Activated CD4-positive, alpha-beta T cell treated with anti-CD3 and anti-CD28 coated beads, Interleukin-2, amount 10 ng/mL, durations not matched to agents 7 days and 5 days (primary cell): ENCODE measurements around the gene MYO9A. TPM values are rescaled to one million over a fixed set of nuclear protein-coding genes. Genes with fewer than 3 reads are reported as not detected.

Source experiments
- CTCF ChIA-PET: fragments of 350-600 bp; sonication (Branson Sonifier 250); formaldehyde crosslinking; loops from one replicate; lab custom pipeline; 2021; ENCODE audit warnings: antibody characterized with exemption; lab: Charles Lee
- POLR2A ChIA-PET: fragments of 350-600 bp; sonication (Branson Sonifier 250); formaldehyde crosslinking; loops from one replicate; lab custom pipeline; 2021; ENCODE audit warnings: antibody characterized with exemption; lab: Charles Lee
- DNase-seq: peaks from one replicate; pipeline ENCODE4 v3.0.0-alpha.2; 2020
- H3K27ac Mint-ChIP-seq: one replicate; pipeline ENCODE4 v1.8.0; 2021; ENCODE audit warnings: mild to moderate bottlenecking, moderate library complexity, mixed read lengths
- H3K27me3 Mint-ChIP-seq: one replicate; pipeline ENCODE4 v1.8.0; 2021; ENCODE audit warnings: mixed read lengths
- H3K36me3 Mint-ChIP-seq: one replicate; pipeline ENCODE4 v1.8.0; 2021; ENCODE audit warnings: low read depth, mixed read lengths
- H3K4me1 Mint-ChIP-seq: one replicate; pipeline ENCODE4 v1.8.0; 2021; ENCODE audit warnings: mixed read lengths
- H3K4me3 Mint-ChIP-seq: one replicate; pipeline ENCODE4 v1.8.0; 2021; ENCODE audit warnings: mild to moderate bottlenecking, moderate library complexity, mixed read lengths
- H3K9me3 Mint-ChIP-seq: one replicate; pipeline ENCODE4 v1.8.0; 2021; ENCODE audit warnings: mixed read lengths
- total RNA-seq, 2 experiments: library from RNA; stranded (reverse); gene quantifications; one replicate each; pipeline ENCODE4 v1.2.3, GENCODE V29; 2021

MYO9A gene
- total RNA-seq, 2 experiments from 2014 or later = 21.8 to 24.1 TPM

- DNase-seq = no peak
- POLR2A ChIA-PET = no interaction called here
- Mint-ChIP-seq H3K36me3 (no peaks in the 10 kb centered on the region), H3K9me3 (no peaks in the 10 kb centered on the region), H3K27me3 (no peaks in the 10 kb centered on the region), H3K4me3 (no peak overlapping the region), H3K27ac (no peak overlapping the region), H3K4me1 (no peaks in the 10 kb centered on the region)
- CTCF ChIA-PET = no interaction called here
These were observed 166.8 kb downstream of the MYO9A start for GRCh38 chr15:71951134-71951533.

GRCh38 chr15:71945012-71945411, 172.9 kb downstream of the MYO9A start:
- no peak overlapping the region for H3K4me3 Mint-ChIP-seq
- H3K36me3 Mint-ChIP-seq = no peaks in the 10 kb centered on the region
- no peaks in the 10 kb centered on the region for H3K4me1 Mint-ChIP-seq
- H3K27ac Mint-ChIP-seq = no peak overlapping the region
- ChIA-PET CTCF (no interaction called here), POLR2A (no interaction called here)
- H3K9me3 Mint-ChIP-seq = no peaks in the 10 kb centered on the region
- no peaks in the 10 kb centered on the region for H3K27me3 Mint-ChIP-seq
- DNase-seq = no peak

- Mint-ChIP-seq H3K9me3 (no peaks in the 10 kb centered on the region), H3K27me3 (no peaks in the 10 kb centered on the region), H3K27ac (no peak overlapping the region), H3K4me1 (no peaks in the 10 kb centered on the region), H3K4me3 (no peak overlapping the region), H3K36me3 (no peaks in the 10 kb centered on the region)
- CTCF ChIA-PET = no interaction called here
- no peak for DNase-seq
- POLR2A ChIA-PET = no interaction called here
These were observed 174.1 kb downstream of the MYO9A start for GRCh38 chr15:71943806-71944205.

GRCh38 chr15:71939981-71940588, 177.9 kb downstream of the MYO9A start:
- DNase-seq = no peak
- no peak overlapping the region for H3K27ac Mint-ChIP-seq
- peaks cover 5% of the 10 kb centered on the region for H3K36me3 Mint-ChIP-seq
- CTCF ChIA-PET = no interaction called here
- H3K27me3 Mint-ChIP-seq = no peaks in the 10 kb centered on the region
- POLR2A ChIA-PET = no interaction called here
- no peaks in the 10 kb centered on the region for H3K9me3 Mint-ChIP-seq
- no peak overlapping the region for H3K4me3 Mint-ChIP-seq
- H3K4me1 Mint-ChIP-seq = no peaks in the 10 kb centered on the region

- H3K4me1 Mint-ChIP-seq = no peaks in the 10 kb centered on the region
- H3K9me3 Mint-ChIP-seq = no peaks in the 10 kb centered on the region
- H3K4me3 Mint-ChIP-seq = no peak overlapping the region
- DNase-seq = no peak
- H3K27me3 Mint-ChIP-seq = no peaks in the 10 kb centered on the region
- no peak overlapping the region for H3K27ac Mint-ChIP-seq
- H3K36me3 Mint-ChIP-seq = peaks cover 14% of the 10 kb centered on the region
- ChIA-PET CTCF (no interaction called here), POLR2A (interaction anchor here (0.8 kb wide), 1 partner anchor 686 kb away, joined by 4 read pairs; no protein-coding TSS in a partner anchor)
These were observed 180.2 kb downstream of the MYO9A start for GRCh38 chr15:71937650-71938311.

- ChIA-PET CTCF (interaction anchor here (0.7 to 1.5 kb wide), 2 partner anchors 13 to 384 kb away, joined by 3 to 5 read pairs; no protein-coding TSS in a partner anchor), POLR2A (no interaction called here)
- DNase-seq = no peak
- H3K9me3 Mint-ChIP-seq = peaks cover 24% of the 10 kb centered on the region
- H3K4me1 Mint-ChIP-seq = no peaks in the 10 kb centered on the region
- H3K27me3 Mint-ChIP-seq = no peaks in the 10 kb centered on the region
- no peak overlapping the region for H3K4me3 Mint-ChIP-seq
- H3K36me3 Mint-ChIP-seq = peaks cover 31% of the 10 kb centered on the region
- H3K27ac Mint-ChIP-seq = no peak overlapping the region
These were observed 183.5 kb downstream of the MYO9A start for GRCh38 chr15:71934446-71934845.

GRCh38 chr15:71932689-71933088, 185.3 kb downstream of the MYO9A start:
- CTCF ChIA-PET = no interaction called here

GRCh38 chr15:71931261-71931660, 186.7 kb downstream of the MYO9A start:
- H3K9me3 Mint-ChIP-seq = peaks cover 24% of the 10 kb centered on the region
- ChIA-PET POLR2A (no interaction called here), CTCF (no interaction called here)
- H3K36me3 Mint-ChIP-seq = peaks cover 31% of the 10 kb centered on the region
- no peak overlapping the region for H3K27ac Mint-ChIP-seq
- no peak for DNase-seq
- no peaks in the 10 kb centered on the region for H3K4me1 Mint-ChIP-seq
- no peak overlapping the region for H3K4me3 Mint-ChIP-seq
- no peaks in the 10 kb centered on the region for H3K27me3 Mint-ChIP-seq

More at GRCh38 chr15:71932689-71933088, 185.3 kb downstream of the MYO9A start:
- Mint-ChIP-seq H3K27me3 (no peaks in the 10 kb centered on the region), H3K36me3 (peaks cover 31% of the 10 kb centered on the region), H3K27ac (no peak overlapping the region), H3K4me3 (no peak overlapping the region), H3K9me3 (peaks cover 24% of the 10 kb centered on the region), H3K4me1 (no peaks in the 10 kb centered on the region)
- POLR2A ChIA-PET = no interaction called here
- no peak for DNase-seq

- no peaks in the 10 kb centered on the region for H3K4me1 Mint-ChIP-seq
- H3K27ac Mint-ChIP-seq = no peak overlapping the region
These were observed 192.8 kb downstream of the MYO9A start for GRCh38 chr15:71925145-71925544.

GRCh38 chr15:71921191-71921590, 196.8 kb downstream of the MYO9A start:
- ChIA-PET POLR2A (no interaction called here), CTCF (no interaction called here)
- no peaks in the 10 kb centered on the region for H3K4me1 Mint-ChIP-seq

More at GRCh38 chr15:71925145-71925544, 192.8 kb downstream of the MYO9A start:
- no peaks in the 10 kb centered on the region for H3K36me3 Mint-ChIP-seq
- H3K27me3 Mint-ChIP-seq = no peaks in the 10 kb centered on the region
- no peak overlapping the region for H3K4me3 Mint-ChIP-seq
- CTCF ChIA-PET = no interaction called here
- H3K9me3 Mint-ChIP-seq = peaks cover 5% of the 10 kb centered on the region
- POLR2A ChIA-PET = no interaction called here
- no peak for DNase-seq

GRCh38 chr15:71920573-71920972, 197.4 kb downstream of the MYO9A start:
- no peaks in the 10 kb centered on the region for H3K27me3 Mint-ChIP-seq
- no peaks in the 10 kb centered on the region for H3K36me3 Mint-ChIP-seq
- H3K27ac Mint-ChIP-seq = no peak overlapping the region
- no peak overlapping the region for H3K4me3 Mint-ChIP-seq
- DNase-seq = no peak
- ChIA-PET POLR2A (no interaction called here), CTCF (no interaction called here)
- no peaks in the 10 kb centered on the region for H3K9me3 Mint-ChIP-seq
- no peaks in the 10 kb centered on the region for H3K4me1 Mint-ChIP-seq

More at GRCh38 chr15:71921191-71921590, 196.8 kb downstream of the MYO9A start:
- Mint-ChIP-seq H3K27ac (no peak overlapping the region), H3K4me3 (no peak overlapping the region), H3K27me3 (no peaks in the 10 kb centered on the region), H3K9me3 (no peaks in the 10 kb centered on the region), H3K36me3 (no peaks in the 10 kb centered on the region)
- no peak for DNase-seq

- Mint-ChIP-seq H3K36me3 (peaks cover 4% of the 10 kb centered on the region), H3K27me3 (no peaks in the 10 kb centered on the region), H3K4me3 (no peak overlapping the region), H3K27ac (no peak overlapping the region), H3K9me3 (no peaks in the 10 kb centered on the region), H3K4me1 (no peaks in the 10 kb centered on the region)
- ChIA-PET POLR2A (no interaction called here), CTCF (no interaction called here)
- DNase-seq = no peak
These were observed 201.1 kb downstream of the MYO9A start for GRCh38 chr15:71916834-71917233.

- H3K36me3 Mint-ChIP-seq = peaks cover 4% of the 10 kb centered on the region
- no peaks in the 10 kb centered on the region for H3K27me3 Mint-ChIP-seq
- H3K4me1 Mint-ChIP-seq = no peaks in the 10 kb centered on the region
- CTCF ChIA-PET = no interaction called here
- no peak overlapping the region for H3K4me3 Mint-ChIP-seq
- DNase-seq = no peak
- POLR2A ChIA-PET = no interaction called here
- no peaks in the 10 kb centered on the region for H3K9me3 Mint-ChIP-seq
- H3K27ac Mint-ChIP-seq = no peak overlapping the region
These were observed 203.9 kb downstream of the MYO9A start for GRCh38 chr15:71914092-71914491.
